SK-N-SH (cell line): Measurements from ENCODE around the gene SPOCK1. TPM values are rescaled to one million over a fixed set of nuclear protein-coding genes. Genes with fewer than 3 reads are reported as not detected.

ENCODE experiments used
- CTCF ChIA-PET: fragments of 300-600, 350-600 bp; formaldehyde crosslinking; extraction: SDS; loops from one replicate; lab custom pipeline; 2021; lab: Yijun Ruan, JAX
- POLR2A ChIA-PET: fragments of 350-600 bp; sonication (Branson Sonifier 250); formaldehyde crosslinking; extraction: SDS; loops from one replicate; lab custom pipeline; 2020; ENCODE audit warnings: antibody characterized with exemption, inconsistent platforms; lab: Yijun Ruan, JAX
- DNase-seq: peaks from one replicate; pipeline ENCODE4 v3.0.0; 2012
- H2AFZ ChIP-seq: fragments of 200-600 bp; sonication (generic); 2 replicates; pipeline ENCODE4 v1.8.1; 2016; ENCODE audit warnings: antibody characterized with exemption, mild to moderate bottlenecking, low read depth
- H3F3A ChIP-seq: fragments of 200-600 bp; sonication (generic); replicated peaks from 2 replicates; pipeline ENCODE3; 2016; ENCODE audit warnings: antibody characterized with exemption, mild to moderate bottlenecking; ENCODE audit not compliant: insufficient read depth
- H3K27ac ChIP-seq, 2 experiments: fragments of 200-500 bp in 1 of 2; fragments of 200-600 bp in 1 of 2; sonication (Bioruptor generic) in 1 of 2; sonication (generic), shearing (Covaris generic) in 1 of 2; 2 replicates each; pipeline versions ENCODE4 v1.5.1 to v1.6.1; 2014 to 2016; ENCODE audit warnings: low read depth in 2 of 2, inconsistent platforms in 1 of 2, low read length in 1 of 2, mild to moderate bottlenecking in 1 of 2, mixed read lengths in 1 of 2
- H3K27me3 ChIP-seq: fragments of 200-600 bp; sonication (generic), shearing (Covaris generic); 2 replicates; pipeline ENCODE4 v1.6.1; 2016; ENCODE audit warnings: mixed run types; ENCODE audit not compliant: insufficient read depth
- H3K36me3 ChIP-seq, 2 experiments: fragments of 200-500 bp in 1 of 2; fragments of 200-600 bp in 1 of 2; sonication (Bioruptor generic) in 1 of 2; sonication (generic) in 1 of 2; replicated peaks in 1 of 2; 2 replicates each; pipeline versions ENCODE3 to v1.5.1; 2014 to 2016; ENCODE audit warnings: low read length in 1 of 2, mild to moderate bottlenecking in 1 of 2; ENCODE audit not compliant: insufficient read depth in 2 of 2, control insufficient read depth in 1 of 2
- H3K4me1 ChIP-seq, 2 experiments: fragments of 200-500 bp in 1 of 2; fragments of 200-600 bp in 1 of 2; sonication (Bioruptor generic) in 1 of 2; sonication (generic), shearing (Covaris generic) in 1 of 2; 2 replicates each; pipeline versions ENCODE4 v1.5.1 to v1.6.1; 2014 to 2016; ENCODE audit warnings: low read depth in 1 of 2, low read length in 1 of 2, mixed run types in 1 of 2; ENCODE audit not compliant: insufficient read depth in 2 of 2, control insufficient read depth in 1 of 2
- H3K4me2 ChIP-seq: fragments of 200-600 bp; sonication (generic), shearing (Covaris generic); 2 replicates; pipeline ENCODE4 v1.6.1; 2017; ENCODE audit warnings: mixed run types
- H3K4me3 ChIP-seq, 2 experiments: fragments of 200-500 bp in 1 of 2; fragments of 200-600 bp in 1 of 2; sonication (Bioruptor generic) in 1 of 2; sonication (generic), shearing (Covaris generic) in 1 of 2; 2 replicates each; pipeline versions ENCODE4 v1.5.1 to v1.8.1; 2014 to 2016; ENCODE audit warnings: low read depth in 2 of 2, inconsistent platforms in 1 of 2, low read length in 1 of 2, mild to moderate bottlenecking in 1 of 2, mixed read lengths in 1 of 2, moderate library complexity in 1 of 2
- H3K79me2 ChIP-seq: fragments of 200-600 bp; sonication (generic); 2 replicates; pipeline ENCODE4 v1.8.1; 2017; ENCODE audit warnings: mild to moderate bottlenecking; ENCODE audit not compliant: insufficient read depth
- H3K9ac ChIP-seq: fragments of 200-600 bp; sonication (generic); 2 replicates; pipeline ENCODE4 v1.6.1; 2017; ENCODE audit warnings: mixed run types
- H3K9me2 ChIP-seq: fragments of 200-600 bp; sonication (generic); 2 replicates; pipeline ENCODE4 v1.6.1; 2017; ENCODE audit warnings: mixed run types
- H3K9me3 ChIP-seq: fragments of 200-600 bp; sonication (generic); 2 replicates; pipeline ENCODE4 v1.6.1; 2017; ENCODE audit warnings: mixed run types, mild to moderate bottlenecking, moderate library complexity
- H4K20me1 ChIP-seq: fragments of 200-600 bp; sonication (generic); 2 replicates; pipeline ENCODE4 v1.6.1; 2017; ENCODE audit warnings: mild to moderate bottlenecking, mixed run types; ENCODE audit not compliant: insufficient read depth
- CHD2 ChIP-seq: fragments of 150-350 bp; IDR thresholded peaks from 2 replicates; pipeline ENCODE4 v1.6.1; 2018; ENCODE audit warnings: low read length; ENCODE audit not compliant: partially characterized antibody
- EP300 ChIP-seq, 2 experiments: IDR thresholded peaks; 2 replicates each; pipeline versions ENCODE4 v1.4.0 to v1.6.1; 2012; ENCODE audit warnings: borderline replicate concordance in 1 of 2, low read depth in 1 of 2, low read length in 1 of 2
- EZH2phosphoT487 ChIP-seq: fragments of 200-600 bp; sonication (generic); IDR thresholded peaks from 2 replicates; pipeline ENCODE4 v1.6.1; 2017; ENCODE audit warnings: low read depth, mixed run types, mild to moderate bottlenecking, antibody characterized with exemption, moderate library complexity, borderline replicate concordance
- FOSL2 ChIP-seq: IDR thresholded peaks from 2 replicates; pipeline ENCODE4 v1.4.0; 2012; ENCODE audit warnings: low read depth, mild to moderate bottlenecking, moderate library complexity, borderline replicate concordance
- FOXM1 ChIP-seq: IDR thresholded peaks from 2 replicates; pipeline ENCODE4 v1.4.0; 2012; ENCODE audit warnings: low read depth, mild to moderate bottlenecking
- GATA2 ChIP-seq: sonication (generic); formaldehyde crosslinking; IDR thresholded peaks from 2 replicates; pipeline ENCODE4 v1.5.0; 2020; ENCODE audit warnings: mild to moderate bottlenecking, missing genetic modification reagents
- JUND ChIP-seq: IDR thresholded peaks from 2 replicates; pipeline ENCODE4 v1.4.0; 2012
- MEF2A ChIP-seq: IDR thresholded peaks from 2 replicates; pipeline ENCODE4 v1.4.0; 2012; ENCODE audit warnings: low read depth, borderline replicate concordance
- MXI1 ChIP-seq: IDR thresholded peaks from 2 replicates; pipeline ENCODE4 v1.6.1; 2012; ENCODE audit warnings: mild to moderate bottlenecking, low read depth, low read length, improper control_type of control experiment
- NFIC ChIP-seq: IDR thresholded peaks from 2 replicates; pipeline ENCODE4 v1.4.0; 2012; ENCODE audit warnings: borderline replicate concordance
- NRF1 ChIP-seq: IDR thresholded peaks from 2 replicates; pipeline ENCODE4 v1.6.1; 2012; ENCODE audit warnings: low read depth, mild to moderate bottlenecking, low read length
- POLR2AphosphoS5 ChIP-seq: IDR thresholded peaks from 2 replicates; pipeline ENCODE4 v1.6.1; 2012; ENCODE audit warnings: low read depth, low read length
- RAD21 ChIP-seq: IDR thresholded peaks from 2 replicates; pipeline ENCODE4 v1.6.1; 2012; ENCODE audit warnings: mild to moderate bottlenecking, low read length
- RCOR1 ChIP-seq: fragments of 150-350 bp; IDR thresholded peaks from 2 replicates; pipeline ENCODE4 v1.6.1; 2017; ENCODE audit warnings: antibody characterized with exemption, low read length
- RFX5 ChIP-seq: IDR thresholded peaks from 2 replicates; pipeline ENCODE4 v1.6.1; 2012; ENCODE audit warnings: mild to moderate bottlenecking, improper control_type of control experiment, low read length
- SMC3 ChIP-seq: IDR thresholded peaks from 2 replicates; pipeline ENCODE4 v1.6.1; 2012; ENCODE audit warnings: low read depth, low read length, improper control_type of control experiment
- TCF12 ChIP-seq: IDR thresholded peaks from 2 replicates; pipeline ENCODE4 v1.4.0; 2012
- WGBS: methylation state at CpG from one replicate; pipeline ENCODE4 v1.1.6; 2017; ENCODE audit warnings: low lambda C conversion rate; 5-methylcytosine and 5-hydroxymethylcytosine counted together
- polyA plus RNA-seq, 3 experiments: library from polyadenylated mRNA; depleted of rRNA; stranded (reverse); fragments of >200 nt; gene quantifications; 2 replicates each; pipeline ENCODE4 v1.2.3, GENCODE V29; 2012
- TF ChIP-seq, protein P1 (sequence below): fragments of 150-350 bp; IDR thresholded peaks from 2 replicates; pipeline ENCODE4 v1.6.1; 2017; ENCODE audit warnings: antibody characterized with exemption, low read length, low read depth, borderline replicate concordance
- TF ChIP-seq, protein P2 (sequence below): IDR thresholded peaks from 2 replicates; pipeline ENCODE4; 2012
- TF ChIP-seq, protein P3 (sequence below): fragments of 150-350 bp; IDR thresholded peaks from 2 replicates; pipeline ENCODE4 v1.6.1; 2016; ENCODE audit warnings: mild to moderate bottlenecking, low read depth, low read length
- TF ChIP-seq, protein P4 (sequence below): IDR thresholded peaks from 2 replicates; pipeline ENCODE4 v1.4.0; 2012; ENCODE audit warnings: low read depth, borderline replicate concordance

SPOCK1 gene
- polyA plus RNA-seq, 1 of the 3 experiments (the other 2 are of a cell fraction): 11.3 TPM

DNA sequence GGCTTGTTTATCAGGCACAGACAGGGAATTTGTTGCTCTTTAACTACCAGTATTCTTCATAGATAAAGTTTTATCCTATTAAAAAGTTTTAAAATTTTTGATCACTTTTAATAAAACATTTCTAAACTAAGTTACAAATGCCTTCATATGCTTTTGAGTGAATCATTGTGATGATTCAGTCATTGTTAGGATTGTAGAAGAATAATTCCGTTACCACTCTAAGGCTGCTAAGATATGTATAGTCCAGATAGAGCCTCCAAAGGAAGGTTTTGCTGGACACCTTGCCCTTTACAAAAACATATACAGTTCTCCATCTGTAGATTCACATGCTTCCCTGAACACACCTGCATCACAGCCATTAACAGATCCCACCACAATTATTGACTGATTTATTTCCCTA is 233.7 kb downstream of the SPOCK1 start:
- POLR2A ChIA-PET: no interaction called here

DNA sequence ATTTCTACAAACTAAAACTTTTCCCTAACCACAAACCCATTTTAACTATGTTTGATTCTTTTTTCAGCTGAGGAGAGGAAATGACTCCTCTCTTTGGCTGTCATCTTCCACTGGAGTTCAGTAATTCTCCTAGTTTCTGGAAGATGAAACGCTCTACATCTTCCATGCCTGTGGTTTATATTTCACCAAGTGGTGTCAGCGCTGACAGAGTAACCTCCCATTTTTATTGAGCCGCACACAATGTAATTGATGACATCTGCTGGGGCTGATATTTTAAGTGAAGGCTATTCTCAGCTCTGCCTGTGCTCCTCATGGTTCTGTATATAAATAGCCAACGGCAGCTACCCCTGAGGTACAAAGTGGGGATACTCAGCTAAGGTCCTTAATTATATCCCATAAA is 234.6 kb downstream of the SPOCK1 start:
- H3F3A ChIP-seq: peaks cover 20% of the 10 kb centered on the region
- POLR2A ChIA-PET: no interaction called here
- peak overlapping the region; percentile 53 for H3K4me2 ChIP-seq
- no peak overlapping the region for H2AFZ ChIP-seq
- no peak overlapping the region for H3K4me3 ChIP-seq
- H3K9ac ChIP-seq: peak overlapping the region; percentile 12; the same call in 1 of the 2 replicates
- peaks cover 12% of the 10 kb centered on the region for H4K20me1 ChIP-seq
- no peaks in the 10 kb centered on the region for H3K36me3 ChIP-seq
- H3K9me3 ChIP-seq: no peaks in the 10 kb centered on the region
- H3K79me2 ChIP-seq: no peaks in the 10 kb centered on the region; the same call in 1 of the 2 replicates
- H3K27me3 ChIP-seq: no peaks in the 10 kb centered on the region
- no peak for DNase-seq
- CTCF ChIA-PET: interaction anchor here (1.6 kb wide), 1 partner anchor 56 kb away, joined by 8 read pairs; no protein-coding TSS in a partner anchor
- H3K9me2 ChIP-seq: no peaks in the 10 kb centered on the region
- H3K4me1 ChIP-seq: peaks cover 8 to 14% of the 10 kb centered on the region in 2 experiments; a peak in 3 of 4 replicates
- H3K27ac ChIP-seq: peak overlapping the region in 1 of 2 experiments; percentile 63; a peak in 2 of 4 replicates
- TF ChIP-seq EP300 (IDR thresholded peaks at IDR 0.05; ENCODE audit: borderline replicate concordance in 1 of 2, low read depth in 1 of 2, low read length in 1 of 2) (0 out of 4 replicates have a peak, but pooled peaks of 1 of the 2 experiments have one; percentile 48), FOSL2 (peak; percentile 45; the same call in 1 of the 2 replicates), NFIC (peak; percentile 20; the same call in 1 of the 2 replicates), RFX5 (no peak), TCF12 (peak; percentile 89), MXI1 (no peak), RCOR1 (no peak), MEF2A (peak; percentile 69; the same call in 1 of the 2 replicates), JUND (peak; percentile 59)
- TF ChIP-seq, protein P1, sequence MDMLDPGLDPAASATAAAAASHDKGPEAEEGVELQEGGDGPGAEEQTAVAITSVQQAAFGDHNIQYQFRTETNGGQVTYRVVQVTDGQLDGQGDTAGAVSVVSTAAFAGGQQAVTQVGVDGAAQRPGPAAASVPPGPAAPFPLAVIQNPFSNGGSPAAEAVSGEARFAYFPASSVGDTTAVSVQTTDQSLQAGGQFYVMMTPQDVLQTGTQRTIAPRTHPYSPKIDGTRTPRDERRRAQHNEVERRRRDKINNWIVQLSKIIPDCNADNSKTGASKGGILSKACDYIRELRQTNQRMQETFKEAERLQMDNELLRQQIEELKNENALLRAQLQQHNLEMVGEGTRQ: no peak
- TF ChIP-seq, protein P2, sequence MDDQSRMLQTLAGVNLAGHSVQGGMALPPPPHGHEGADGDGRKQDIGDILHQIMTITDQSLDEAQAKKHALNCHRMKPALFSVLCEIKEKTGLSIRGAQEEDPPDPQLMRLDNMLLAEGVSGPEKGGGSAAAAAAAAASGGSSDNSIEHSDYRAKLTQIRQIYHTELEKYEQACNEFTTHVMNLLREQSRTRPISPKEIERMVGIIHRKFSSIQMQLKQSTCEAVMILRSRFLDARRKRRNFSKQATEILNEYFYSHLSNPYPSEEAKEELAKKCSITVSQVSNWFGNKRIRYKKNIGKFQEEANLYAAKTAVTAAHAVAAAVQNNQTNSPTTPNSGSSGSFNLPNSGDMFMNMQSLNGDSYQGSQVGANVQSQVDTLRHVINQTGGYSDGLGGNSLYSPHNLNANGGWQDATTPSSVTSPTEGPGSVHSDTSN: peak; percentile 88
- 28% methylated on average over 4 of the region's 4 CpGs for WGBS

More for the DNA sequence above, 233.7 kb downstream of the SPOCK1 start:
- Histone ChIP-seq H3K79me2 (no peaks in the 10 kb centered on the region; the same call in none of the 2 replicates), H3K9me3 (no peaks in the 10 kb centered on the region), H3K9me2 (no peaks in the 10 kb centered on the region), H2AFZ (no peak overlapping the region), H3K27me3 (no peaks in the 10 kb centered on the region), H3K27ac (peak overlapping the region in 1 of 2 experiments; percentile 63; a peak in 2 of 4 replicates), H3K4me2 (peak overlapping the region; percentile 53; the same call in 1 of the 2 replicates), H3K9ac (peak overlapping the region; percentile 12; the same call in 1 of the 2 replicates), H3K36me3 (no peaks in the 10 kb centered on the region), H3K4me3 (no peak overlapping the region), H4K20me1 (peaks cover 12% of the 10 kb centered on the region), H3K4me1 (peaks cover 8 to 14% of the 10 kb centered on the region in 2 experiments; a peak in 3 of 4 replicates), H3F3A (peaks cover 20% of the 10 kb centered on the region)
- CTCF ChIA-PET: interaction anchor here (1.6 kb wide), 1 partner anchor 55 kb away, joined by 8 read pairs; no protein-coding TSS in a partner anchor
- TF ChIP-seq NFIC: no peak
- no peak for TF ChIP-seq SMC3
- TF ChIP-seq RAD21: no peak
- TF ChIP-seq NRF1: no peak
- no peak for TF ChIP-seq FOSL2
- no peak for TF ChIP-seq EP300 (IDR thresholded peaks at IDR 0.05; ENCODE audit: borderline replicate concordance in 1 of 2, low read depth in 1 of 2, low read length in 1 of 2)
- TF ChIP-seq FOXM1: no peak
- TF ChIP-seq EZH2phosphoT487: no peak
- no peak for TF ChIP-seq CHD2
- TF ChIP-seq, protein P3, sequence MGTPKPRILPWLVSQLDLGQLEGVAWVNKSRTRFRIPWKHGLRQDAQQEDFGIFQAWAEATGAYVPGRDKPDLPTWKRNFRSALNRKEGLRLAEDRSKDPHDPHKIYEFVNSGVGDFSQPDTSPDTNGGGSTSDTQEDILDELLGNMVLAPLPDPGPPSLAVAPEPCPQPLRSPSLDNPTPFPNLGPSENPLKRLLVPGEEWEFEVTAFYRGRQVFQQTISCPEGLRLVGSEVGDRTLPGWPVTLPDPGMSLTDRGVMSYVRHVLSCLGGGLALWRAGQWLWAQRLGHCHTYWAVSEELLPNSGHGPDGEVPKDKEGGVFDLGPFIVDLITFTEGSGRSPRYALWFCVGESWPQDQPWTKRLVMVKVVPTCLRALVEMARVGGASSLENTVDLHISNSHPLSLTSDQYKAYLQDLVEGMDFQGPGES: no peak
- TF ChIP-seq, protein P4, sequence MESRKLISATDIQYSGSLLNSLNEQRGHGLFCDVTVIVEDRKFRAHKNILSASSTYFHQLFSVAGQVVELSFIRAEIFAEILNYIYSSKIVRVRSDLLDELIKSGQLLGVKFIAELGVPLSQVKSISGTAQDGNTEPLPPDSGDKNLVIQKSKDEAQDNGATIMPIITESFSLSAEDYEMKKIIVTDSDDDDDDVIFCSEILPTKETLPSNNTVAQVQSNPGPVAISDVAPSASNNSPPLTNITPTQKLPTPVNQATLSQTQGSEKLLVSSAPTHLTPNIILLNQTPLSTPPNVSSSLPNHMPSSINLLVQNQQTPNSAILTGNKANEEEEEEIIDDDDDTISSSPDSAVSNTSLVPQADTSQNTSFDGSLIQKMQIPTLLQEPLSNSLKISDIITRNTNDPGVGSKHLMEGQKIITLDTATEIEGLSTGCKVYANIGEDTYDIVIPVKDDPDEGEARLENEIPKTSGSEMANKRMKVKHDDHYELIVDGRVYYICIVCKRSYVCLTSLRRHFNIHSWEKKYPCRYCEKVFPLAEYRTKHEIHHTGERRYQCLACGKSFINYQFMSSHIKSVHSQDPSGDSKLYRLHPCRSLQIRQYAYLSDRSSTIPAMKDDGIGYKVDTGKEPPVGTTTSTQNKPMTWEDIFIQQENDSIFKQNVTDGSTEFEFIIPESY: no peak
- TF ChIP-seq MEF2A: no peak
- TF ChIP-seq RFX5: no peak
- TF ChIP-seq POLR2AphosphoS5: no peak
- TF ChIP-seq RCOR1: no peak
- no peak for TF ChIP-seq GATA2 (CRISPR knock-in tag)
- TF ChIP-seq MXI1: no peak
- DNase-seq: no peak
- 62% methylated on average over 1 of the region's 1 CpG for WGBS
